ENCODE results near the gene PPL. TPM values are rescaled to one million over a fixed set of nuclear protein-coding genes. Genes with fewer than 3 reads are reported as not detected.
"Not testable (repeated sequence)": the region's sequence is repeated elsewhere in the genome, so short reads cannot be mapped to it uniquely, and the experiment has no call there.

The PPL gene
- total and polyA plus RNA-seq, 2 of the 8 experiments (the other 6 are each of a cell fraction or from before 2014, with no cell fraction given) = 11.3 to 29.5 TPM

DNA sequence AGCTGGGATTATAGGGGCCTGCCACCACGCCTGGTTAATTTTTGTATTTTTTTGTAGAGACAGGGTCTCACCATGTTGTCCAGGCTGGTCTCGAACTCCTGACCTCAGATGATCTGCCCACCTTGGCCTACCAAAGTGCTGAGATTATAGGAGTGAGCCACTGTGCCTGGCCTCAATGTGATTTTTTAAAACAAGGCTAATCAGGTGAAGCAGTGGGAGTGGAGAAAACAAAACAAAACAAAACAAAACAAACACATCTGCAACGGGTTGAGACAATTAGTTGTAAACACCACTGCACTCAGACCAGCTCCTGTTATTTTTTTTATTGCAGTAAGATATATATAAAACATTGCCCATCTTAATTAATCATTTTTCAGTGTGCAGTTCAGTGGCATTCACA, 14.6 kb upstream of the PPL start:
- H2AFZ ChIP-seq (ENCODE audit: low read length); H3K27ac ChIP-seq (ENCODE audit: low read depth, low read length); H4K8ac ChIP-seq (ENCODE audit: extremely low read depth, insufficient read depth, low read length); H3K23ac ChIP-seq (ENCODE audit: insufficient read length); H3K9me3 ChIP-seq (ENCODE audit: insufficient read depth in 2 of 2, low read depth in 1 of 2, low read length in 1 of 2); H2BK120ac ChIP-seq (replicated peaks; ENCODE audit: low read depth, low read length); H3K4me3 ChIP-seq (ENCODE audit: extremely low read depth in 1 of 4, insufficient read depth in 2 of 4, low read depth in 3 of 4, low read length in 4 of 4); H2BK5ac ChIP-seq (ENCODE audit: low read depth, low read length); H3K36me3 ChIP-seq (ENCODE audit: control insufficient read depth in 2 of 4, insufficient read depth in 4 of 4, low read length in 3 of 4); H3K23me2 ChIP-seq (ENCODE audit: low read depth, low read length); H4K91ac ChIP-seq (replicated peaks; ENCODE audit: insufficient read length, low read length); H2BK12ac ChIP-seq (ENCODE audit: low read depth, low read length); DNase-seq (ENCODE audit: low read depth in 1 of 2, low spot score in 2 of 2); FAIRE-seq; H3K14ac ChIP-seq (ENCODE audit: insufficient read length); CTCF ChIA-PET (ENCODE audit: partially characterized antibody); H3K56ac ChIP-seq (replicated peaks; ENCODE audit: insufficient read length, low read depth, low read length); H3K18ac ChIP-seq (ENCODE audit: extremely low read depth, low read length); H3K9ac ChIP-seq (replicated peaks in 1 of 4; ENCODE audit: extremely low read depth in 1 of 4, low read depth in 3 of 4, low read length in 3 of 4); H3K27me3 ChIP-seq (replicated peaks in 1 of 4; ENCODE audit: control insufficient read depth in 3 of 4, extremely low read depth in 1 of 4, insufficient read depth in 3 of 4, low read length in 3 of 4); H3K79me2 ChIP-seq (ENCODE audit: control insufficient read depth in 1 of 2, insufficient read depth in 2 of 2, low read length in 2 of 2); H4K5ac ChIP-seq (ENCODE audit: insufficient read length, low read depth, low read length); H2BK15ac ChIP-seq (ENCODE audit: low read length); H2BK20ac ChIP-seq (ENCODE audit: low read length); H3K4ac ChIP-seq (replicated peaks; ENCODE audit: insufficient read length, low read depth, low read length); H2AK5ac ChIP-seq (ENCODE audit: low read depth, low read length); H4K20me1 ChIP-seq (replicated peaks in 1 of 2; ENCODE audit: control insufficient read depth in 1 of 2, insufficient read depth in 2 of 2, low read length in 2 of 2); H3K4me2 ChIP-seq (ENCODE audit: insufficient read depth in 1 of 2, low read depth in 2 of 2, low read length in 2 of 2); H3K79me1 ChIP-seq (ENCODE audit: low read depth, low read length): not testable (repeated sequence)
- WGBS, 2 experiments (ENCODE audit: extremely low coverage in 1 of 2, insufficient coverage in 1 of 2, insufficient read length in 1 of 2, insufficient replicate concordance in 2 of 2, low coverage in 1 of 2, low lambda C conversion rate in 2 of 2, missing lambda C conversion rate in 1 of 2) = 85% methylated on average over 3 of the region's 3 CpGs; no CpG with 5 or more reads in 1 of the 2 experiments
- H3K4me1 ChIP-seq (replicated peaks in 1 of 4; ENCODE audit: control insufficient read depth in 3 of 4, insufficient read depth in 4 of 4, low read length in 3 of 4) = peaks cover 4 to 19% (median 12%) of the 10 kb centered on the region in 4 experiments
- POLR2A ChIA-PET (ENCODE audit: partially characterized antibody) = interaction anchor here (0.6 to 0.9 kb wide), 2 partner anchors 12 to 193 kb away, joined by 3 read pairs; no protein-coding TSS in a partner anchor

Data from H1 (cell line).